Astrocyte (in vitro differentiated cells and primary cell): ENCODE measurements around the gene ZBP1. TPM values are rescaled to one million over a fixed set of nuclear protein-coding genes. Genes with fewer than 3 reads are reported as not detected.

ENCODE experiments used
- DNase-seq: peaks from one replicate; pipeline ENCODE4 v3.0.0-alpha.2; 2010; ENCODE audit warnings: low read depth
- FAIRE-seq: peaks from 2 replicates; lab custom pipeline; 2011; peaks lifted over from hg19 to GRCh38; lab: Jason Lieb, UNC
- H2AFZ ChIP-seq: 2 replicates; pipeline ENCODE4 v1.6.0; 2012; ENCODE audit warnings: low read depth, low read length, inconsistent platforms
- H3K27ac ChIP-seq: 2 replicates; pipeline ENCODE4 v1.5.1; 2011; ENCODE audit warnings: low read depth, low read length, inconsistent platforms
- H3K27me3 ChIP-seq: 2 replicates; pipeline ENCODE4 v1.6.0; 2011; ENCODE audit warnings: low read length, inconsistent platforms; ENCODE audit not compliant: insufficient read depth
- H3K36me3 ChIP-seq: 2 replicates; pipeline ENCODE4 v1.5.1; 2011; ENCODE audit warnings: low read length, inconsistent platforms; ENCODE audit not compliant: insufficient read depth
- H3K4me1 ChIP-seq: 2 replicates; pipeline ENCODE4 v1.5.1; 2011; ENCODE audit warnings: low read length, inconsistent platforms; ENCODE audit not compliant: insufficient read depth
- H3K4me2 ChIP-seq: 2 replicates; pipeline ENCODE4 v1.6.0; 2012; ENCODE audit warnings: low read length, inconsistent platforms
- H3K4me3 ChIP-seq: 2 replicates; pipeline ENCODE4 v1.5.1; 2011; ENCODE audit warnings: low read depth, mild to moderate bottlenecking, low read length, inconsistent platforms; ENCODE audit not compliant: insufficient read depth
- H3K79me2 ChIP-seq: 2 replicates; pipeline ENCODE4 v1.6.0; 2012; ENCODE audit warnings: mild to moderate bottlenecking, low read length, inconsistent platforms; ENCODE audit not compliant: insufficient read depth
- H3K9ac ChIP-seq: 2 replicates; pipeline ENCODE4 v1.6.0; 2012; ENCODE audit warnings: mild to moderate bottlenecking, low read length, inconsistent platforms
- H3K9me3 ChIP-seq: 2 replicates; pipeline ENCODE4 v1.5.1; 2012; ENCODE audit warnings: low read depth, mild to moderate bottlenecking, low read length, inconsistent platforms; ENCODE audit not compliant: insufficient read depth
- H4K20me1 ChIP-seq: 2 replicates; pipeline ENCODE4 v1.6.0; 2012; ENCODE audit warnings: low read length, inconsistent platforms; ENCODE audit not compliant: insufficient read depth
- H3K27ac Mint-ChIP-seq: one replicate; pipeline ENCODE4 v1.8.0; 2021; ENCODE audit warnings: mild to moderate bottlenecking, mixed read lengths; ENCODE audit not compliant: unreplicated experiment
- H3K27me3 Mint-ChIP-seq: one replicate; pipeline ENCODE4 v1.8.0; 2021; ENCODE audit warnings: low read depth, mixed read lengths; ENCODE audit not compliant: unreplicated experiment
- H3K36me3 Mint-ChIP-seq: one replicate; pipeline ENCODE4 v1.8.0; 2021; ENCODE audit warnings: low read depth, mixed read lengths; ENCODE audit not compliant: unreplicated experiment
- H3K4me1 Mint-ChIP-seq: one replicate; pipeline ENCODE4 v1.8.0; 2021; ENCODE audit warnings: low read depth, mixed read lengths; ENCODE audit not compliant: unreplicated experiment
- H3K4me3 Mint-ChIP-seq: one replicate; pipeline ENCODE4 v1.8.0; 2021; ENCODE audit warnings: mild to moderate bottlenecking, moderate library complexity, mixed read lengths; ENCODE audit not compliant: unreplicated experiment
- H3K9me3 Mint-ChIP-seq: one replicate; pipeline ENCODE4 v1.8.0; 2021; ENCODE audit warnings: mild to moderate bottlenecking, mixed read lengths; ENCODE audit not compliant: unreplicated experiment
- CTCF ChIP-seq: IDR thresholded peaks from 2 replicates; pipeline ENCODE4 v1.5.1; 2011; ENCODE audit warnings: low read depth, mild to moderate bottlenecking, inconsistent platforms, low read length, moderate library complexity; ENCODE audit not compliant: insufficient read depth
- EZH2 ChIP-seq: IDR thresholded peaks from 2 replicates; pipeline ENCODE4 v1.6.1; 2012; ENCODE audit warnings: mild to moderate bottlenecking, low read length, inconsistent platforms; ENCODE audit not compliant: insufficient read depth
- total RNA-seq: library from RNA; stranded (reverse); gene quantifications from 2 replicates; pipeline ENCODE4 v1.2.1, GENCODE V29; 2021

ZBP1 gene
- total RNA-seq, 1 donor from 2014 or later, result not detected

DNA sequence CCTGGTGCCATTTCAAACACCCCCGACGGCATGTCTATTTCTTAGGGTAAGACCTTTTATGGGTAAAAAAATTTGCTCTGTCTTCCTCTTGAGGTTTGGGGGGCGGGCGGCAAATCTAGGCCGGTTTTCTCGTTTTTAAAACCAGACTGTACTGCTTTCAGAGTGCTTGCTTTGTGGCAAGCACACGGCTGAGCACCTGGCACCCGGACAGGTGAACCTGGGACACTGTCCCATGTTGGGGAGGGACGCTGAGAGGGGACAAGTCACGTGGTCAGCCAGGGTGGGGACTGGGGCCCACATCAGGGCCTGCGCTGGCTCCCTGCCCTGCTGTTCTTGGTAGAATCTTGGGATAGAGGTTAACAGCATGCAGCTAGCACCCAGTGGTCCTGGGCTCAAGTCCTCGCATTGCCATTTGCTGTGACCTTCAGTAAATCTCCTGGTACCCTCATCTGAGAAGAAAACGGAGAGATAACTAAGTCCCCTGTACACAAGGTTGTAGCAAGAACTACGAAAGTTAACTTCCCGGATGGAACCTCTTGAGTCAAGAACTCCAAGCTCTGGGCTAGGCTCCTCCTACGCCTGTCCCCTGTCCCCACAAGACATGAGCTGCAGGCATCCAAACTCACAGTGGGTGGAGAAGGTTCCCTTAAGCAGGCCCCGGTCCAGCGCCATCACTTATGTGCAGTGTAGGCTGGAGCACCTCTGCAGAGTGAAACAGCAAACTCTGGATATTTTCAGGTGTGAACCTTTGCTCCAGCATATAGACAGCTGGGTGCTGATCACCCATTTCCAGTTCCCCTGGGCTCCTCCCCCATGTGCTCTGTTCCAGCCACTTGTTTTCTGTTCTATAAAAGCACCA, 47.9 kb upstream of the ZBP1 start:
- H3K4me3 Mint-ChIP-seq, result no peak overlapping the region
- H3K9ac ChIP-seq, result no peak overlapping the region
- DNase-seq (no peak), FAIRE-seq (no peak)
- no peaks in the 10 kb centered on the region for H3K9me3 Mint-ChIP-seq
- H3K27me3 Mint-ChIP-seq, result no peaks in the 10 kb centered on the region
- peaks cover 7% of the 10 kb centered on the region for H3K36me3 Mint-ChIP-seq
- H2AFZ ChIP-seq, result no peak overlapping the region
- H3K27ac ChIP-seq, result no peak overlapping the region
- H3K27me3 ChIP-seq, result no peaks in the 10 kb centered on the region
- H3K9me3 ChIP-seq, result no peaks in the 10 kb centered on the region
- H3K27ac Mint-ChIP-seq, result no peak overlapping the region
- no peak overlapping the region for H3K4me2 ChIP-seq
- no peaks in the 10 kb centered on the region for H3K36me3 ChIP-seq
- TF ChIP-seq EZH2 (no peak), CTCF (no peak)
- H3K79me2 ChIP-seq, result peaks cover 98% of the 10 kb centered on the region
- H4K20me1 ChIP-seq, result peaks cover 98% of the 10 kb centered on the region
- H3K4me1 Mint-ChIP-seq, result peaks cover 8% of the 10 kb centered on the region
- peaks cover 13% of the 10 kb centered on the region for H3K4me1 ChIP-seq
- no peak overlapping the region for H3K4me3 ChIP-seq

GRCh38 chr20:57667388-57667787, 47.2 kb upstream of the ZBP1 start:
- Histone ChIP-seq H3K4me2 (no peak overlapping the region), H3K9me3 (no peaks in the 10 kb centered on the region), H3K27me3 (no peaks in the 10 kb centered on the region), H3K79me2 (peaks cover 98% of the 10 kb centered on the region), H4K20me1 (peaks cover 97% of the 10 kb centered on the region), H3K9ac (no peak overlapping the region), H2AFZ (no peak overlapping the region), H3K36me3 (no peaks in the 10 kb centered on the region), H3K27ac (no peak overlapping the region), H3K4me1 (peaks cover 6% of the 10 kb centered on the region), H3K4me3 (no peak overlapping the region)
- no peak overlapping the region for H3K27ac Mint-ChIP-seq
- TF ChIP-seq EZH2 (no peak), CTCF (no peak)
- H3K4me3 Mint-ChIP-seq, result no peak overlapping the region
- H3K27me3 Mint-ChIP-seq, result no peaks in the 10 kb centered on the region
- H3K9me3 Mint-ChIP-seq, result no peaks in the 10 kb centered on the region
- H3K36me3 Mint-ChIP-seq, result peaks cover 7% of the 10 kb centered on the region
- FAIRE-seq (no peak), DNase-seq (no peak)
- H3K4me1 Mint-ChIP-seq, result peaks cover 8% of the 10 kb centered on the region

GRCh38 chr20:57666834-57667157, 46.6 kb upstream of the ZBP1 start:
- no peak overlapping the region for H3K27ac Mint-ChIP-seq
- Histone ChIP-seq H3K36me3 (no peaks in the 10 kb centered on the region), H2AFZ (no peak overlapping the region), H3K4me2 (no peak overlapping the region), H3K79me2 (peaks cover 98% of the 10 kb centered on the region), H3K9me3 (no peaks in the 10 kb centered on the region), H3K4me1 (peaks cover 7% of the 10 kb centered on the region), H3K27ac (no peak overlapping the region), H3K4me3 (no peak overlapping the region), H3K27me3 (no peaks in the 10 kb centered on the region), H4K20me1 (peaks cover 97% of the 10 kb centered on the region), H3K9ac (no peak overlapping the region)
- DNase-seq, result no peak
- H3K27me3 Mint-ChIP-seq, result no peaks in the 10 kb centered on the region
- H3K9me3 Mint-ChIP-seq, result no peaks in the 10 kb centered on the region
- FAIRE-seq, result no peak
- no peak overlapping the region for H3K4me3 Mint-ChIP-seq
- TF ChIP-seq EZH2, result no peak
- peaks cover 7% of the 10 kb centered on the region for H3K36me3 Mint-ChIP-seq
- peaks cover 9% of the 10 kb centered on the region for H3K4me1 Mint-ChIP-seq
